WTC11 (cell line): ENCODE results near the gene PRDM5. TPM values are rescaled to one million over a fixed set of nuclear protein-coding genes. Genes with fewer than 3 reads are reported as not detected.

Experiments
- ATAC-seq: fragments of 200-7000 bp; cut with Tn5 transposase; 2 replicates; pipeline ENCODE4 v1.10.0; 2021; ENCODE audit warnings: mild to moderate bottlenecking, moderate library complexity
- CTCF ChIA-PET: fragments of 300-600 bp; sonication (Branson Sonifier 250); formaldehyde crosslinking; loops from one replicate; lab custom pipeline; 2021; ENCODE audit warnings: antibody characterized with exemption; lab: Charles Lee
- POLR2A ChIA-PET: fragments of 350-600 bp; sonication (Branson Sonifier 250); formaldehyde crosslinking; loops from one replicate; lab custom pipeline; 2021; ENCODE audit warnings: antibody characterized with exemption; lab: Charles Lee
- DNase-seq: peaks from one replicate; pipeline ENCODE4 v3.0.0; 2021; ENCODE audit warnings: low spot score
- H3K27ac Mint-ChIP-seq: 2 replicates; pipeline ENCODE4 v1.8.0; 2021; ENCODE audit warnings: mixed read lengths
- H3K27me3 Mint-ChIP-seq: 2 replicates; pipeline ENCODE4 v1.8.0; 2021; ENCODE audit warnings: low read depth, mild to moderate bottlenecking, moderate library complexity, mixed read lengths
- H3K36me3 Mint-ChIP-seq: 2 replicates; pipeline ENCODE4 v1.8.0; 2021; ENCODE audit warnings: mixed read lengths
- H3K4me1 Mint-ChIP-seq: 2 replicates; pipeline ENCODE4 v1.8.0; 2022; ENCODE audit warnings: mixed read lengths
- H3K4me3 Mint-ChIP-seq: 2 replicates; pipeline ENCODE4 v1.8.0; 2021; ENCODE audit warnings: mild to moderate bottlenecking, moderate library complexity, mixed read lengths
- H3K9me3 Mint-ChIP-seq: 2 replicates; pipeline ENCODE4 v1.8.0; 2021; ENCODE audit warnings: mixed read lengths
- CBFB ChIP-seq: sonication (generic); formaldehyde crosslinking; IDR thresholded peaks from 2 replicates; pipeline ENCODE4 v1.8.1; 2022; ENCODE audit warnings: mild to moderate bottlenecking, low read depth, missing genetic modification reagents
- ESRRA ChIP-seq: sonication (generic); formaldehyde crosslinking; IDR thresholded peaks from 2 replicates; pipeline ENCODE4 v1.8.1; 2022; ENCODE audit warnings: mild to moderate bottlenecking, missing genetic modification reagents, borderline replicate concordance
- GTF2I ChIP-seq: fragments of 250-450 bp; sonication (Bioruptor Pico); conservative IDR thresholded peaks from 2 replicates; pipeline ENCODE4 v1.4.0; 2021; ENCODE audit warnings: mild to moderate bottlenecking
- IRF2 ChIP-seq: sonication (generic); formaldehyde crosslinking; IDR thresholded peaks from 2 replicates; pipeline ENCODE4 v1.8.0; 2022; ENCODE audit warnings: low read depth, missing genetic modification reagents, borderline replicate concordance
- MYBL2 ChIP-seq: sonication (generic); formaldehyde crosslinking; IDR thresholded peaks from 2 replicates; pipeline ENCODE4 v1.8.1; 2023; ENCODE audit warnings: mild to moderate bottlenecking, moderate library complexity, missing genetic modification reagents
- OVOL2 ChIP-seq: fragments of 250-450 bp; sonication (Bioruptor Pico); IDR thresholded peaks from 2 replicates; pipeline ENCODE4 v1.9.0; 2021; ENCODE audit warnings: mild to moderate bottlenecking, borderline replicate concordance
- RELA ChIP-seq: sonication (generic); formaldehyde crosslinking; IDR thresholded peaks from 2 replicates; pipeline ENCODE4 v1.8.1; 2022; ENCODE audit warnings: missing genetic modification reagents, mild to moderate bottlenecking, borderline replicate concordance
- RORB ChIP-seq: fragments of 250-450 bp; sonication (Bioruptor Pico); IDR thresholded peaks from 2 replicates; pipeline ENCODE4 v1.9.0; 2021; ENCODE audit warnings: mild to moderate bottlenecking
- SOX15 ChIP-seq: fragments of 250-450 bp; sonication (Bioruptor Pico); IDR thresholded peaks from 2 replicates; pipeline ENCODE4 v1.9.0; 2021; ENCODE audit warnings: mild to moderate bottlenecking
- TEAD1 ChIP-seq: sonication (generic); formaldehyde crosslinking; IDR thresholded peaks from 2 replicates; pipeline ENCODE4 v1.8.0; 2022; ENCODE audit warnings: mild to moderate bottlenecking, missing genetic modification reagents
- TP53 ChIP-seq: sonication (generic); formaldehyde crosslinking; IDR thresholded peaks from 2 replicates; pipeline ENCODE4 v1.8.1; 2023; ENCODE audit warnings: mild to moderate bottlenecking, missing genetic modification reagents
- total RNA-seq: library from RNA; stranded (reverse); gene quantifications from 3 replicates; pipeline ENCODE4 v1.2.3, GENCODE V29; 2021
- TF ChIP-seq, protein P1 (sequence below): sonication (generic); formaldehyde crosslinking; IDR thresholded peaks from 2 replicates; pipeline ENCODE4 v1.8.0; 2022; ENCODE audit warnings: mild to moderate bottlenecking, missing genetic modification reagents
- TF ChIP-seq, protein P2 (sequence below): sonication (generic); formaldehyde crosslinking; IDR thresholded peaks from 2 replicates; pipeline ENCODE4 v1.8.0; 2022; ENCODE audit warnings: mild to moderate bottlenecking, missing genetic modification reagents
- TF ChIP-seq, protein P3 (sequence below): fragments of 250-450 bp; sonication (Bioruptor Pico); IDR thresholded peaks from 2 replicates; pipeline ENCODE4 v1.9.0; 2021; ENCODE audit warnings: moderate library complexity, mild to moderate bottlenecking, inconsistent platforms, borderline replicate concordance
- TF ChIP-seq, protein P4 (sequence below): sonication (generic); formaldehyde crosslinking; IDR thresholded peaks from 2 replicates; pipeline ENCODE4 v1.8.0; 2022; ENCODE audit warnings: missing genetic modification reagents
- TF ChIP-seq, protein P5 (sequence below): sonication (generic); formaldehyde crosslinking; IDR thresholded peaks from 2 replicates; pipeline ENCODE4 v1.8.1; 2023; ENCODE audit warnings: mild to moderate bottlenecking, missing genetic modification reagents, borderline replicate concordance
- TF ChIP-seq, protein P6 (sequence below): sonication (generic); formaldehyde crosslinking; IDR thresholded peaks from 2 replicates; pipeline ENCODE4 v1.8.1; 2023; ENCODE audit warnings: mild to moderate bottlenecking, missing genetic modification reagents, moderate library complexity
- TF ChIP-seq, protein P7 (sequence below): sonication (generic); formaldehyde crosslinking; IDR thresholded peaks from 2 replicates; pipeline ENCODE4 v1.8.1; 2023; ENCODE audit warnings: mild to moderate bottlenecking, missing genetic modification reagents

The PRDM5 gene
- total RNA-seq, 1 experiment from 2014 or later: 47.0 TPM

DNA sequence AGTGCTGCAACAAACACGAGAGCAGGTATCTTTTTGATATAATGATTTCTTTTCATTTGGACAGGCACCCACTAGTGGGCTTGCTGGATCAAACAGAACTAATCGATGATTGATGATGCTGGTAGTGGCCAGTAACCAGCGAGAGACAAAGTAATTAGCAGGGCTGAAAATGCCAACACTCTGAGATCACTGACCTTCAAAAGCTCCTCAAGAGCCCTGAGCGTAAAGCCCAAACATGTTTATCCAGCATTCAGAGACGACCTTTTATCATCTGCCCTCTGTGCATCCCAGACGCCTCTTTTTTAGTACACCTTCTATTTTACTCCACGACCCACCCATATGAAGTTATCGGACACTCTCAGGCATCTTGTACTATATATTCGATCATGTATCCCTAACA is 186.2 kb downstream of the PRDM5 start:
- POLR2A ChIA-PET: no interaction called here
- Mint-ChIP-seq H3K9me3 (no peaks in the 10 kb centered on the region), H3K27ac (no peak overlapping the region), H3K36me3 (peaks cover 2% of the 10 kb centered on the region; the same call in 1 of the 2 replicates), H3K27me3 (no peaks in the 10 kb centered on the region), H3K4me3 (no peak overlapping the region), H3K4me1 (peaks cover 27% of the 10 kb centered on the region)
- ATAC-seq (no peak), DNase-seq (no peak)
- TF ChIP-seq, protein P1, sequence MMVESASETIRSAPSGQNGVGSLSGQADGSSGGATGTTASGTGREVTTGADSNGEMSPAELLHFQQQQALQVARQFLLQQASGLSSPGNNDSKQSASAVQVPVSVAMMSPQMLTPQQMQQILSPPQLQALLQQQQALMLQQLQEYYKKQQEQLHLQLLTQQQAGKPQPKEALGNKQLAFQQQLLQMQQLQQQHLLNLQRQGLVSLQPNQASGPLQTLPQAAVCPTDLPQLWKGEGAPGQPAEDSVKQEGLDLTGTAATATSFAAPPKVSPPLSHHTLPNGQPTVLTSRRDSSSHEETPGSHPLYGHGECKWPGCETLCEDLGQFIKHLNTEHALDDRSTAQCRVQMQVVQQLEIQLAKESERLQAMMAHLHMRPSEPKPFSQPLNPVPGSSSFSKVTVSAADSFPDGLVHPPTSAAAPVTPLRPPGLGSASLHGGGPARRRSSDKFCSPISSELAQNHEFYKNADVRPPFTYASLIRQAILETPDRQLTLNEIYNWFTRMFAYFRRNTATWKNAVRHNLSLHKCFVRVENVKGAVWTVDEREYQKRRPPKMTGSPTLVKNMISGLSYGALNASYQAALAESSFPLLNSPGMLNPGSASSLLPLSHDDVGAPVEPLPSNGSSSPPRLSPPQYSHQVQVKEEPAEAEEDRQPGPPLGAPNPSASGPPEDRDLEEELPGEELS (CRISPR knock-in tag): no peak
- TF ChIP-seq, protein P2, sequence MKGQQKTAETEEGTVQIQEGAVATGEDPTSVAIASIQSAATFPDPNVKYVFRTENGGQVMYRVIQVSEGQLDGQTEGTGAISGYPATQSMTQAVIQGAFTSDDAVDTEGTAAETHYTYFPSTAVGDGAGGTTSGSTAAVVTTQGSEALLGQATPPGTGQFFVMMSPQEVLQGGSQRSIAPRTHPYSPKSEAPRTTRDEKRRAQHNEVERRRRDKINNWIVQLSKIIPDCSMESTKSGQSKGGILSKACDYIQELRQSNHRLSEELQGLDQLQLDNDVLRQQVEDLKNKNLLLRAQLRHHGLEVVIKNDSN: no peak
- TF ChIP-seq GTF2I (CRISPR knock-in tag): no peak
- TF ChIP-seq, protein P3, sequence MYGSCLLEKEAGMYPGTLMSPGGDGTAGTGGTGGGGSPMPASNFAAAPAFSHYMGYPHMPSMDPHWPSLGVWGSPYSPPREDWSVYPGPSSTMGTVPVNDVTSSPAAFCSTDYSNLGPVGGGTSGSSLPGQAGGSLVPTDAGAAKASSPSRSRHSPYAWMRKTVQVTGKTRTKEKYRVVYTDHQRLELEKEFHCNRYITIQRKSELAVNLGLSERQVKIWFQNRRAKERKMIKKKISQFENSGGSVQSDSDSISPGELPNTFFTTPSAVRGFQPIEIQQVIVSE (CRISPR knock-in tag): no peak
- TF ChIP-seq, protein P4, sequence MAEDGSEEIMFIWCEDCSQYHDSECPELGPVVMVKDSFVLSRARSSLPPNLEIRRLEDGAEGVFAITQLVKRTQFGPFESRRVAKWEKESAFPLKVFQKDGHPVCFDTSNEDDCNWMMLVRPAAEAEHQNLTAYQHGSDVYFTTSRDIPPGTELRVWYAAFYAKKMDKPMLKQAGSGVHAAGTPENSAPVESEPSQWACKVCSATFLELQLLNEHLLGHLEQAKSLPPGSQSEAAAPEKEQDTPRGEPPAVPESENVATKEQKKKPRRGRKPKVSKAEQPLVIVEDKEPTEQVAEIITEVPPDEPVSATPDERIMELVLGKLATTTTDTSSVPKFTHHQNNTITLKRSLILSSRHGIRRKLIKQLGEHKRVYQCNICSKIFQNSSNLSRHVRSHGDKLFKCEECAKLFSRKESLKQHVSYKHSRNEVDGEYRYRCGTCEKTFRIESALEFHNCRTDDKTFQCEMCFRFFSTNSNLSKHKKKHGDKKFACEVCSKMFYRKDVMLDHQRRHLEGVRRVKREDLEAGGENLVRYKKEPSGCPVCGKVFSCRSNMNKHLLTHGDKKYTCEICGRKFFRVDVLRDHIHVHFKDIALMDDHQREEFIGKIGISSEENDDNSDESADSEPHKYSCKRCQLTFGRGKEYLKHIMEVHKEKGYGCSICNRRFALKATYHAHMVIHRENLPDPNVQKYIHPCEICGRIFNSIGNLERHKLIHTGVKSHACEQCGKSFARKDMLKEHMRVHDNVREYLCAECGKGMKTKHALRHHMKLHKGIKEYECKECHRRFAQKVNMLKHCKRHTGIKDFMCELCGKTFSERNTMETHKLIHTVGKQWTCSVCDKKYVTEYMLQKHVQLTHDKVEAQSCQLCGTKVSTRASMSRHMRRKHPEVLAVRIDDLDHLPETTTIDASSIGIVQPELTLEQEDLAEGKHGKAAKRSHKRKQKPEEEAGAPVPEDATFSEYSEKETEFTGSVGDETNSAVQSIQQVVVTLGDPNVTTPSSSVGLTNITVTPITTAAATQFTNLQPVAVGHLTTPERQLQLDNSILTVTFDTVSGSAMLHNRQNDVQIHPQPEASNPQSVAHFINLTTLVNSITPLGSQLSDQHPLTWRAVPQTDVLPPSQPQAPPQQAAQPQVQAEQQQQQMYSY (CRISPR knock-in tag): no peak
- no peak for TF ChIP-seq IRF2 (CRISPR knock-in tag)
- no peak for TF ChIP-seq CBFB (CRISPR knock-in tag)
- TF ChIP-seq, protein P5, sequence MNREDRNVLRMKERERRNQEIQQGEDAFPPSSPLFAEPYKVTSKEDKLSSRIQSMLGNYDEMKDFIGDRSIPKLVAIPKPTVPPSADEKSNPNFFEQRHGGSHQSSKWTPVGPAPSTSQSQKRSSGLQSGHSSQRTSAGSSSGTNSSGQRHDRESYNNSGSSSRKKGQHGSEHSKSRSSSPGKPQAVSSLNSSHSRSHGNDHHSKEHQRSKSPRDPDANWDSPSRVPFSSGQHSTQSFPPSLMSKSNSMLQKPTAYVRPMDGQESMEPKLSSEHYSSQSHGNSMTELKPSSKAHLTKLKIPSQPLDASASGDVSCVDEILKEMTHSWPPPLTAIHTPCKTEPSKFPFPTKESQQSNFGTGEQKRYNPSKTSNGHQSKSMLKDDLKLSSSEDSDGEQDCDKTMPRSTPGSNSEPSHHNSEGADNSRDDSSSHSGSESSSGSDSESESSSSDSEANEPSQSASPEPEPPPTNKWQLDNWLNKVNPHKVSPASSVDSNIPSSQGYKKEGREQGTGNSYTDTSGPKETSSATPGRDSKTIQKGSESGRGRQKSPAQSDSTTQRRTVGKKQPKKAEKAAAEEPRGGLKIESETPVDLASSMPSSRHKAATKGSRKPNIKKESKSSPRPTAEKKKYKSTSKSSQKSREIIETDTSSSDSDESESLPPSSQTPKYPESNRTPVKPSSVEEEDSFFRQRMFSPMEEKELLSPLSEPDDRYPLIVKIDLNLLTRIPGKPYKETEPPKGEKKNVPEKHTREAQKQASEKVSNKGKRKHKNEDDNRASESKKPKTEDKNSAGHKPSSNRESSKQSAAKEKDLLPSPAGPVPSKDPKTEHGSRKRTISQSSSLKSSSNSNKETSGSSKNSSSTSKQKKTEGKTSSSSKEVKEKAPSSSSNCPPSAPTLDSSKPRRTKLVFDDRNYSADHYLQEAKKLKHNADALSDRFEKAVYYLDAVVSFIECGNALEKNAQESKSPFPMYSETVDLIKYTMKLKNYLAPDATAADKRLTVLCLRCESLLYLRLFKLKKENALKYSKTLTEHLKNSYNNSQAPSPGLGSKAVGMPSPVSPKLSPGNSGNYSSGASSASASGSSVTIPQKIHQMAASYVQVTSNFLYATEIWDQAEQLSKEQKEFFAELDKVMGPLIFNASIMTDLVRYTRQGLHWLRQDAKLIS (CRISPR knock-in tag): no peak
- TF ChIP-seq SOX15: no peak
- TF ChIP-seq, protein P6, sequence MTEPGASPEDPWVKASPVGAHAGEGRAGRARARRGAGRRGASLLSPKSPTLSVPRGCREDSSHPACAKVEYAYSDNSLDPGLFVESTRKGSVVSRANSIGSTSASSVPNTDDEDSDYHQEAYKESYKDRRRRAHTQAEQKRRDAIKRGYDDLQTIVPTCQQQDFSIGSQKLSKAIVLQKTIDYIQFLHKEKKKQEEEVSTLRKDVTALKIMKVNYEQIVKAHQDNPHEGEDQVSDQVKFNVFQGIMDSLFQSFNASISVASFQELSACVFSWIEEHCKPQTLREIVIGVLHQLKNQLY (CRISPR knock-in tag): no peak
- CTCF ChIA-PET: no interaction called here

DNA sequence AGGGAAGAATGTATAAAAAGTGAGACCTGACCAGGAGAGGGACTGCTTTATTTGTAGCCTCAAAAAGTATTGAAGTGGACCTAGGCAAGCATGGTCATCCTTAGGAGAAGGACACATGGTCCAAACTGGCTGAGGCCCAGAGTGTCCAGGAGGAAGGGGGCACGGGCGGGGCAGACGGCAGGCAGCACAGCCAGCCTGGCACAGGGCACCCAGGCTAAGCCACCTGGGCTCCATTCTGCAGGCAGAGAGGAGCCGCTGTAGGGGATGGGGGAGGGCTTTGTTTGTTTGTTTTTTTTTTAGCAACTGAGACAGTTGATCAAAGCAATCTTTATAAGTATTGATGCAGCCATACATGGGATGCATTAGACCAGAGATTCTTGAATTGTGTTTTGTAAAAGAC is 188.6 kb downstream of the PRDM5 start:
- H3K36me3 Mint-ChIP-seq: no peaks in the 10 kb centered on the region; the same call in 1 of the 2 replicates
- ATAC-seq (no peak), DNase-seq (no peak)
- no peaks in the 10 kb centered on the region for H3K27me3 Mint-ChIP-seq
- H3K9me3 Mint-ChIP-seq: no peaks in the 10 kb centered on the region
- no peak overlapping the region for H3K27ac Mint-ChIP-seq
- CTCF ChIA-PET: no interaction called here
- POLR2A ChIA-PET: no interaction called here
- H3K4me1 Mint-ChIP-seq: peaks cover 22% of the 10 kb centered on the region
- no peak overlapping the region for H3K4me3 Mint-ChIP-seq
- TF ChIP-seq, protein P4 (CRISPR knock-in tag): no peak
- TF ChIP-seq, protein P7, sequence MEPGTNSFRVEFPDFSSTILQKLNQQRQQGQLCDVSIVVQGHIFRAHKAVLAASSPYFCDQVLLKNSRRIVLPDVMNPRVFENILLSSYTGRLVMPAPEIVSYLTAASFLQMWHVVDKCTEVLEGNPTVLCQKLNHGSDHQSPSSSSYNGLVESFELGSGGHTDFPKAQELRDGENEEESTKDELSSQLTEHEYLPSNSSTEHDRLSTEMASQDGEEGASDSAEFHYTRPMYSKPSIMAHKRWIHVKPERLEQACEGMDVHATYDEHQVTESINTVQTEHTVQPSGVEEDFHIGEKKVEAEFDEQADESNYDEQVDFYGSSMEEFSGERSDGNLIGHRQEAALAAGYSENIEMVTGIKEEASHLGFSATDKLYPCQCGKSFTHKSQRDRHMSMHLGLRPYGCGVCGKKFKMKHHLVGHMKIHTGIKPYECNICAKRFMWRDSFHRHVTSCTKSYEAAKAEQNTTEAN (CRISPR knock-in tag): no peak
- TF ChIP-seq TP53 (CRISPR knock-in tag): no peak
- TF ChIP-seq OVOL2 (CRISPR knock-in tag): no peak
- no peak for TF ChIP-seq RORB (CRISPR knock-in tag)
- TF ChIP-seq ESRRA (CRISPR knock-in tag): no peak
- no peak for TF ChIP-seq RELA (CRISPR knock-in tag)
- no peak for TF ChIP-seq MYBL2 (CRISPR knock-in tag)
- no peak for TF ChIP-seq TEAD1
